Endothelial cell of umbilical vein (primary cell): ENCODE measurements around the gene ATG13. TPM values are rescaled to one million over a fixed set of nuclear protein-coding genes. Genes with fewer than 3 reads are reported as not detected.

Experiments used
- BruUV-seq: library from RNA; stranded (reverse); fragments of 400-500 nt; replicated peaks from 2 replicates; lab custom pipeline; 2021; lab: Mats Ljungman, UMichigan
- CTCF ChIA-PET: fragments of 300-600, 350-600 bp; sonication (Branson Sonifier 250); formaldehyde crosslinking; loops from one replicate; lab custom pipeline; 2021; ENCODE audit warnings: antibody characterized with exemption, inconsistent platforms; lab: Charles Lee
- POLR2A ChIA-PET: fragments of 300-600, 350-600 bp; sonication (Branson Sonifier 250); formaldehyde crosslinking; loops from one replicate; lab custom pipeline; 2021; ENCODE audit warnings: antibody characterized with exemption, inconsistent platforms; lab: Charles Lee
- DNase-seq: peaks from one replicate; pipeline ENCODE4 v3.0.0-alpha.2; 2011; ENCODE audit warnings: low read depth, low spot score
- FAIRE-seq: peaks from 2 replicates; lab custom pipeline; 2011; peaks lifted over from hg19 to GRCh38; lab: Jason Lieb, UNC
- H2AFZ ChIP-seq: 2 replicates; pipeline ENCODE4 v1.6.0; 2012; ENCODE audit warnings: low read depth, low read length, control low read depth, inconsistent platforms
- H3K27ac ChIP-seq: 2 replicates; pipeline ENCODE4 v1.5.1; 2011; ENCODE audit warnings: low read depth, mild to moderate bottlenecking, control low read depth, low read length, moderate library complexity; ENCODE audit not compliant: insufficient read depth
- H3K27me3 ChIP-seq, 2 experiments: 2 replicates each; pipeline versions ENCODE4 v1.6.0 to v1.6.1; 2011; ENCODE audit warnings: low read length in 2 of 2, mixed read lengths in 1 of 2; ENCODE audit not compliant: control insufficient read depth in 2 of 2, insufficient read depth in 2 of 2
- H3K36me3 ChIP-seq, 2 experiments: 2 replicates in 1 of 2; 3 replicates in 1 of 2; pipeline ENCODE4 v1.5.1; 2011; ENCODE audit warnings: low read length in 2 of 2, mild to moderate bottlenecking in 1 of 2, moderate library complexity in 1 of 2; ENCODE audit not compliant: control insufficient read depth in 2 of 2, insufficient read depth in 2 of 2; ENCODE audit errors: extremely low read depth in 1 of 2
- H3K4me1 ChIP-seq: 3 replicates; pipeline ENCODE4 v1.5.1; 2011; ENCODE audit warnings: mild to moderate bottlenecking, low read length; ENCODE audit not compliant: control insufficient read depth, insufficient read depth; ENCODE audit errors: extremely low read depth
- H3K4me2 ChIP-seq: 2 replicates; pipeline ENCODE4 v1.6.1; 2011; ENCODE audit warnings: low read length, control low read depth, mixed read lengths; ENCODE audit not compliant: insufficient read depth
- H3K4me3 ChIP-seq, 3 experiments: fragments of 200-600 bp in 1 of 3; sonication (generic), shearing (Covaris generic) in 1 of 3; replicated peaks in 1 of 3; 2 replicates each; pipeline ENCODE4 v1.5.1; 2011 to 2016; ENCODE audit warnings: control low read depth in 3 of 3, low read length in 3 of 3, mild to moderate bottlenecking in 2 of 3, inconsistent platforms in 1 of 3, low read depth in 1 of 3, moderate library complexity in 1 of 3; ENCODE audit not compliant: insufficient read depth in 1 of 3
- H3K79me2 ChIP-seq: 2 replicates; pipeline ENCODE4 v1.6.0; 2012; ENCODE audit warnings: low read length, inconsistent platforms; ENCODE audit not compliant: control insufficient read depth, insufficient read depth
- H3K9ac ChIP-seq: replicated peaks from 2 replicates; pipeline ENCODE3; 2011; ENCODE audit warnings: low read length, control low read depth; ENCODE audit not compliant: insufficient read depth; ENCODE audit errors: extremely low read depth
- H3K9me1 ChIP-seq: replicated peaks from 3 replicates; pipeline ENCODE4 v1.6.0; 2011; ENCODE audit warnings: mild to moderate bottlenecking, low read length; ENCODE audit not compliant: control insufficient read depth, insufficient read depth; ENCODE audit errors: extremely low read depth
- H3K9me3 ChIP-seq: replicated peaks from 2 replicates; pipeline ENCODE4 v1.5.1; 2012; ENCODE audit warnings: low read length, inconsistent platforms; ENCODE audit not compliant: control insufficient read depth, insufficient read depth
- H4K20me1 ChIP-seq: replicated peaks from 2 replicates; pipeline ENCODE3; 2011; ENCODE audit warnings: mild to moderate bottlenecking, low read length; ENCODE audit not compliant: control insufficient read depth, insufficient read depth; ENCODE audit errors: extremely low read depth
- CTCF ChIP-seq, 2 donors: IDR thresholded peaks; 1 replicate in 1 of 2; 2 replicates in 1 of 2; pipeline ENCODE4 v1.5.1; 2011; ENCODE audit warnings: low read length in 2 of 2, mild to moderate bottlenecking in 2 of 2, moderate library complexity in 2 of 2, control low read depth in 1 of 2, inconsistent platforms in 1 of 2, low read depth in 1 of 2; ENCODE audit not compliant: insufficient read depth in 1 of 2; ENCODE audit errors: extremely low read depth in 1 of 2
- EZH2 ChIP-seq: IDR thresholded peaks from 2 replicates; pipeline ENCODE4 v1.6.1; 2012; ENCODE audit warnings: borderline replicate concordance, low read depth, mild to moderate bottlenecking, moderate library complexity, low read length, inconsistent platforms; ENCODE audit not compliant: severe bottlenecking
- FOS ChIP-seq: IDR thresholded peaks from 2 replicates; pipeline ENCODE4 v1.6.1; 2011; ENCODE audit warnings: mild to moderate bottlenecking, low read length, moderate library complexity, borderline replicate concordance; ENCODE audit not compliant: insufficient read depth
- GATA2 ChIP-seq: IDR thresholded peaks from 2 replicates; pipeline ENCODE4 v1.7.0; 2011; ENCODE audit warnings: low read depth, mild to moderate bottlenecking, moderate library complexity, mixed read lengths, low read length; ENCODE audit not compliant: insufficient read length, insufficient read depth
- JUN ChIP-seq: IDR thresholded peaks from 2 replicates; pipeline ENCODE4 v1.6.1; 2011; ENCODE audit warnings: borderline replicate concordance, low read depth; ENCODE audit not compliant: insufficient read length, insufficient read depth
- MAX ChIP-seq: IDR thresholded peaks from 2 replicates; pipeline ENCODE4 v1.6.1; 2011; ENCODE audit not compliant: insufficient read depth, insufficient read length
- MYC ChIP-seq: IDR thresholded peaks from one replicate; pipeline ENCODE4 v1.6.1; 2011; ENCODE audit warnings: mild to moderate bottlenecking, low read depth, low read length
- POLR2A ChIP-seq: IDR thresholded peaks from 2 replicates; pipeline ENCODE4 v1.6.1; 2012; ENCODE audit warnings: low read depth, mild to moderate bottlenecking, control low read depth, low read length
- POLR2AphosphoS5 ChIP-seq: IDR thresholded peaks from 2 replicates; pipeline ENCODE4 v1.6.1; 2012; ENCODE audit warnings: low read depth, mild to moderate bottlenecking, control low read depth, low read length, moderate library complexity; ENCODE audit not compliant: insufficient read depth
- dilution Hi-C: fragments of 300-500 bp; cut with MboI; formaldehyde crosslinking; loops from one replicate; pipeline ENCODE4 v1.15.0; 2019; ENCODE audit warnings: low sequenced_read_pairs; ENCODE audit not compliant: extremely low pct_ligation_motif_present
- intact Hi-C: fragments of 100-400 bp; cut with micrococcal nuclease; formaldehyde crosslinking; loops from one replicate; pipeline ENCODE4 v1.10.0; 2022
- polyA plus RNA-seq, 4 experiments: library from polyadenylated mRNA; depleted of rRNA in 3 of 4; stranded (reverse) in 3 of 4; unstranded in 1 of 4; fragments of >200 nt; gene quantifications; 2 replicates each; pipeline versions ENCODE4 v1.2.1 to v1.2.3, GENCODE V29; 2011 to 2012; ENCODE audit warnings: missing spikeins in 1 of 4
- total RNA-seq: library from RNA; stranded (reverse); gene quantifications from 2 replicates; pipeline ENCODE4 v1.2.3, GENCODE V29; 2021

The ATG13 gene
- total and polyA plus RNA-seq, 2 donors (not counting 3 experiments of a cell fraction or from before 2014, with no cell fraction given) = 60.1 to 66.5 TPM

GRCh38 chr11:46671958-46672315 is 54.6 kb downstream of the ATG13 start:
- Histone ChIP-seq H2AFZ (no peak overlapping the region), H3K9ac (no peak overlapping the region), H3K79me2 (no peaks in the 10 kb centered on the region), H3K9me3 (no peaks in the 10 kb centered on the region), H3K4me3 (no peak overlapping the region), H3K4me1 (no peaks in the 10 kb centered on the region), H3K27ac (no peak overlapping the region), H3K27me3 (no peaks in the 10 kb centered on the region), H3K9me1 (no peaks in the 10 kb centered on the region), H3K36me3 (peaks cover 16 to 40% of the 10 kb centered on the region in 2 experiments), H4K20me1 (no peaks in the 10 kb centered on the region), H3K4me2 (no peak overlapping the region)
- intact Hi-C loops (no loop called here), dilution Hi-C loops (no loop called here)
- TF ChIP-seq MAX (no peak), POLR2A (no peak), JUN (no peak), FOS (no peak)
- POLR2A ChIA-PET = no interaction called here
- FAIRE-seq (no peak), DNase-seq (no peak)
- CTCF ChIA-PET = no interaction called here
- BruUV-seq = no TSS peak

- H3K27ac ChIP-seq = no peak overlapping the region
- no peaks in the 10 kb centered on the region for H3K27me3 ChIP-seq
- no peaks in the 10 kb centered on the region for H4K20me1 ChIP-seq
- no peak overlapping the region for H3K4me3 ChIP-seq
- no peak overlapping the region for H2AFZ ChIP-seq
- H3K79me2 ChIP-seq = no peaks in the 10 kb centered on the region
- H3K4me2 ChIP-seq = no peak overlapping the region
- CTCF ChIA-PET = no interaction called here
- H3K36me3 ChIP-seq = peaks cover 13 to 37% of the 10 kb centered on the region in 2 experiments
- FAIRE-seq (no peak), DNase-seq (no peak)
- H3K9me3 ChIP-seq = no peaks in the 10 kb centered on the region
- H3K9me1 ChIP-seq = no peaks in the 10 kb centered on the region
- intact Hi-C loops = no loop called here
- H3K9ac ChIP-seq = no peak overlapping the region
- H3K4me1 ChIP-seq = no peaks in the 10 kb centered on the region
- dilution Hi-C loops = no loop called here
- BruUV-seq = TSS peak; percentile 31
- TF ChIP-seq GATA2 (no peak), MAX (no peak), EZH2 (no peak), CTCF (IDR thresholded peaks at IDR 0.05; ENCODE audit: extremely low read depth in 1 of 2, insufficient read depth in 1 of 2, low read depth in 1 of 2, low read length in 2 of 2) (no peak), POLR2A (no peak), JUN (no peak), POLR2AphosphoS5 (no peak), FOS (no peak), MYC (no peak)
- POLR2A ChIA-PET = no interaction called here
Measured at GRCh38 chr11:46672381-46672839, 55.1 kb downstream of the ATG13 start.
